B cell (primary cell): ENCODE results near the gene DACT1. TPM values are rescaled to one million over a fixed set of nuclear protein-coding genes. Genes with fewer than 3 reads are reported as not detected.

Experiments
- ATAC-seq: fragments of 200-7000 bp; cut with Tn5 transposase; one replicate; pipeline ENCODE4 v1.10.0; 2021; ENCODE audit warnings: low read depth, mild to moderate bottlenecking, moderate number of reproducible peaks, moderate library complexity
- CTCF ChIA-PET: fragments of 350-600 bp; sonication (Branson Sonifier 250); formaldehyde crosslinking; loops from one replicate; lab custom pipeline; 2021; ENCODE audit warnings: antibody characterized with exemption, inconsistent platforms; lab: Charles Lee
- POLR2A ChIA-PET: fragments of 350-600 bp; sonication (Branson Sonifier 250); formaldehyde crosslinking; loops from one replicate; lab custom pipeline; 2021; ENCODE audit warnings: antibody characterized with exemption; lab: Charles Lee
- DNase-seq: peaks from one replicate; pipeline ENCODE4 v3.0.0; 2013
- H2AFZ ChIP-seq: 2 replicates; pipeline ENCODE4 v1.6.1; 2012; ENCODE audit warnings: mild to moderate bottlenecking, low read depth, low read length; ENCODE audit not compliant: insufficient read depth, poor library complexity, severe bottlenecking
- H3K27ac ChIP-seq, 2 donors: 1 replicate in 1 of 2; 2 replicates in 1 of 2; pipeline ENCODE4 v1.5.1; 2012 to 2013; ENCODE audit warnings: low read length in 2 of 2, mild to moderate bottlenecking in 2 of 2, moderate library complexity in 1 of 2
- H3K27me3 ChIP-seq, 4 experiments: fragments of 200-600 bp in 1 of 4; sonication (generic) in 1 of 4; replicated peaks in 1 of 4; 1 replicate in 2 of 4; 2 replicates in 2 of 4; pipeline versions ENCODE4 v1.6.1 to v1.7.0; 2013 to 2016; ENCODE audit warnings: low read length in 3 of 4, mild to moderate bottlenecking in 2 of 4, mixed read lengths in 1 of 4, moderate library complexity in 1 of 4; ENCODE audit not compliant: insufficient read depth in 4 of 4, control insufficient read depth in 3 of 4; ENCODE audit errors: control extremely low read depth in 1 of 4
- H3K36me3 ChIP-seq, 2 experiments: replicated peaks in 1 of 2; 1 replicate in 1 of 2; 2 replicates in 1 of 2; pipeline versions ENCODE4 v1.6.1 to v1.7.1; 2013; ENCODE audit warnings: low read length in 1 of 2; ENCODE audit not compliant: insufficient read depth in 2 of 2, control insufficient read depth in 1 of 2; ENCODE audit errors: control extremely low read depth in 1 of 2, extremely low read depth in 1 of 2
- H3K4me1 ChIP-seq, 2 donors: fragments of 200-600 bp in 1 of 2; sonication (generic) in 1 of 2; 1 replicate in 1 of 2; 2 replicates in 1 of 2; pipeline versions ENCODE4 v1.5.1 to v1.6.1; 2013 to 2017; ENCODE audit warnings: low read length in 2 of 2; ENCODE audit not compliant: control insufficient read depth in 2 of 2, insufficient read depth in 2 of 2
- H3K4me2 ChIP-seq: replicated peaks from 2 replicates; pipeline ENCODE3; 2012; ENCODE audit warnings: mild to moderate bottlenecking, low read depth, low read length; ENCODE audit not compliant: poor library complexity, severe bottlenecking
- H3K4me3 ChIP-seq, 5 experiments: fragments of 200-600 bp in 1 of 5; sonication (generic) in 1 of 5; 1 replicate in 3 of 5; 2 replicates in 2 of 5; pipeline versions ENCODE4 v1.5.1 to v1.7.0; 2011 to 2016; ENCODE audit warnings: low read length in 4 of 5, mild to moderate bottlenecking in 4 of 5, low read depth in 2 of 5, control low read depth in 1 of 5, moderate library complexity in 1 of 5; ENCODE audit not compliant: insufficient read depth in 1 of 5; ENCODE audit errors: control extremely low read depth in 1 of 5, extremely low read depth in 1 of 5
- H3K79me2 ChIP-seq: fragments of 200-600 bp; sonication (generic); one replicate; pipeline ENCODE4 v1.6.0; 2016; ENCODE audit warnings: low read length; ENCODE audit not compliant: control insufficient read depth, insufficient read depth
- H3K9ac ChIP-seq: fragments of 200-600 bp; sonication (generic); 2 replicates; pipeline ENCODE4 v1.6.1; 2017; ENCODE audit warnings: mild to moderate bottlenecking, low read length, moderate library complexity
- H3K9me3 ChIP-seq, 3 donors: one replicate each; pipeline versions ENCODE4 v1.6.1 to v1.7.1; 2013; ENCODE audit warnings: low read length in 2 of 3; ENCODE audit not compliant: control insufficient read depth in 2 of 3, insufficient read depth in 1 of 3; ENCODE audit errors: control extremely low read depth in 1 of 3
- H4K20me1 ChIP-seq: 2 replicates; pipeline ENCODE4 v1.6.0; 2012; ENCODE audit warnings: mild to moderate bottlenecking, low read length; ENCODE audit not compliant: insufficient read depth, control insufficient read depth, poor library complexity, severe bottlenecking
- H3K27ac Mint-ChIP-seq: one replicate; pipeline ENCODE4 v1.8.0; 2021; ENCODE audit warnings: mixed read lengths
- H3K27me3 Mint-ChIP-seq: one replicate; pipeline ENCODE4 v1.8.0; 2021; ENCODE audit warnings: mixed read lengths
- H3K4me1 Mint-ChIP-seq: one replicate; pipeline ENCODE4 v1.8.0; 2021; ENCODE audit warnings: mixed read lengths
- H3K4me3 Mint-ChIP-seq: one replicate; pipeline ENCODE4 v1.8.0; 2021; ENCODE audit warnings: mixed read lengths
- H3K9me3 Mint-ChIP-seq: one replicate; pipeline ENCODE4 v1.8.0; 2022; ENCODE audit warnings: mixed read lengths; ENCODE audit not compliant: insufficient read depth
- EZH2 ChIP-seq: IDR thresholded peaks from 2 replicates; pipeline ENCODE4 v1.6.1; 2012; ENCODE audit warnings: borderline replicate concordance, low read depth, mild to moderate bottlenecking, moderate library complexity, low read length; ENCODE audit not compliant: insufficient read depth, poor library complexity, severe bottlenecking
- WGBS: methylation state at CpG from one replicate; pipeline ENCODE4 v1.1.5; 2013; ENCODE audit warnings: missing lambda C conversion rate; ENCODE audit not compliant: insufficient coverage; 5-methylcytosine and 5-hydroxymethylcytosine counted together
- intact Hi-C: fragments of 100-400 bp; cut with micrococcal nuclease; formaldehyde crosslinking; loops from one replicate; pipeline ENCODE4 v1.10.0; 2022
- polyA plus RNA-seq: library from polyadenylated mRNA; depleted of rRNA; stranded (reverse); fragments of >200 nt; gene quantifications from 2 replicates; pipeline ENCODE4 v1.2.3, GENCODE V29; 2012
- total RNA-seq, 2 donors: library from RNA; stranded (reverse); fragments of 120-200 nt in 1 of 2; gene quantifications; 1 replicate in 1 of 2; 2 replicates in 1 of 2; pipeline versions ENCODE4 v1.2.3 to v1.2.4, GENCODE V29; 2013 to 2022
- TF ChIP-seq, protein P1 (sequence below): fragments of 200-600 bp; IDR thresholded peaks from one replicate; pipeline ENCODE4 v1.8.0; 2022; ENCODE audit warnings: antibody characterized with exemption, mild to moderate bottlenecking

DACT1 gene
- total and polyA plus RNA-seq, 2 donors (not counting 1 experiment from before 2014, with no cell fraction given), result 2.2 to 3.5 TPM

DNA sequence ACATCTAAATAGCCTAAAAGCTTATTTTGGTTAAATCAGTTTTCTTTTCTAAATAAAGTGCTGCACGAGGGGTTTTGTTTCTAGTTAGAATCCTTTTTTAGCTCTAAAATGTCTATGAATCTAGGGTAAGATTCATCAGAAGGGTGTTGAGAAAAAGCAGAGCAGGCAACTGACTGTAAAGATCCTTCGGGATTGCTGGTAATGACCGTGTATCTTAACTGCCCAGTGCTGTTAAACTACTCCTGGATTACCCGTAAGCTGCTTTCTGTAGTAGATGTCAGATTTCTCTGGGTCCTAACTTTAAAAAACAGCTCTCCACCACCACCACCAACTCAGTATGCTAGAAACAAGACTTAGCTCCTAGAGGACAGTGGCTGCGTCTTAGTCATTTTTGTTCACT is 39.2 kb downstream of the DACT1 start:
- POLR2A ChIA-PET, result no interaction called here

DNA sequence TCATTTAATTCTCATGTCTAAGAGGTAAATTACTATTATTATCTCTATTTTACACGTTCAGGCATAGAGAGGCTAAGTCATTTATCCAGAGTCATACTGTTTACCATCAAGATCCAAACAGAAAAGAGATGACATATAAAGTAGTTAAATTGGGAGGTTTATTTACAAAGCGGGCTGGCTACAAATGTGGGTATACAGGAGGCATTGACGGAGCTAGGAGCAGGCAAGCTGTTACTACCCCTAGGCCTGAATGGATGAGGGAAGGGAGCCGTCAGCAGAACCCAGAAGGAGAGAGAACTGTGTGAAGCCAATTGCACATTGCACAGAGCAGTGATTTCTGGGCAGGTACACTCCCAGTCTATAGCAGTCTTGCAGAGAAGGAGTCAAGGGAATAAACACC is 39.8 kb downstream of the DACT1 start:
- Mint-ChIP-seq H3K9me3 (no peaks in the 10 kb centered on the region), H3K4me3 (no peak overlapping the region), H3K27me3 (peaks cover 15% of the 10 kb centered on the region), H3K4me1 (no peaks in the 10 kb centered on the region), H3K27ac (no peak overlapping the region)
- no peaks in the 10 kb centered on the region for H3K27me3 ChIP-seq
- DNase-seq (no peak), ATAC-seq (no peak)
- ChIA-PET CTCF (no interaction called here), POLR2A (no interaction called here)
- TF ChIP-seq, protein P1, sequence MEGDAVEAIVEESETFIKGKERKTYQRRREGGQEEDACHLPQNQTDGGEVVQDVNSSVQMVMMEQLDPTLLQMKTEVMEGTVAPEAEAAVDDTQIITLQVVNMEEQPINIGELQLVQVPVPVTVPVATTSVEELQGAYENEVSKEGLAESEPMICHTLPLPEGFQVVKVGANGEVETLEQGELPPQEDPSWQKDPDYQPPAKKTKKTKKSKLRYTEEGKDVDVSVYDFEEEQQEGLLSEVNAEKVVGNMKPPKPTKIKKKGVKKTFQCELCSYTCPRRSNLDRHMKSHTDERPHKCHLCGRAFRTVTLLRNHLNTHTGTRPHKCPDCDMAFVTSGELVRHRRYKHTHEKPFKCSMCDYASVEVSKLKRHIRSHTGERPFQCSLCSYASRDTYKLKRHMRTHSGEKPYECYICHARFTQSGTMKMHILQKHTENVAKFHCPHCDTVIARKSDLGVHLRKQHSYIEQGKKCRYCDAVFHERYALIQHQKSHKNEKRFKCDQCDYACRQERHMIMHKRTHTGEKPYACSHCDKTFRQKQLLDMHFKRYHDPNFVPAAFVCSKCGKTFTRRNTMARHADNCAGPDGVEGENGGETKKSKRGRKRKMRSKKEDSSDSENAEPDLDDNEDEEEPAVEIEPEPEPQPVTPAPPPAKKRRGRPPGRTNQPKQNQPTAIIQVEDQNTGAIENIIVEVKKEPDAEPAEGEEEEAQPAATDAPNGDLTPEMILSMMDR, result no peak
- TF ChIP-seq EZH2, result no peak
- 100% methylated on average over 2 of the region's 4 CpGs for WGBS
- no peak overlapping the region for H2AFZ ChIP-seq
- no peak overlapping the region for H3K4me2 ChIP-seq
- intact Hi-C loops, result no loop called here
- no peaks in the 10 kb centered on the region for H3K9me3 ChIP-seq
- H4K20me1 ChIP-seq, result no peaks in the 10 kb centered on the region
- no peaks in the 10 kb centered on the region for H3K79me2 ChIP-seq
- no peak overlapping the region for H3K27ac ChIP-seq
- no peaks in the 10 kb centered on the region for H3K4me1 ChIP-seq
- no peaks in the 10 kb centered on the region for H3K36me3 ChIP-seq
- no peak overlapping the region for H3K9ac ChIP-seq
- no peak overlapping the region for H3K4me3 ChIP-seq

More for the DNA sequence above, 39.2 kb downstream of the DACT1 start:
- Histone ChIP-seq H3K9me3 (no peaks in the 10 kb centered on the region), H3K9ac (no peak overlapping the region), H2AFZ (no peak overlapping the region), H3K27ac (no peak overlapping the region), H3K36me3 (no peaks in the 10 kb centered on the region), H3K4me3 (no peak overlapping the region), H3K4me1 (no peaks in the 10 kb centered on the region), H4K20me1 (no peaks in the 10 kb centered on the region), H3K27me3 (no peaks in the 10 kb centered on the region), H3K4me2 (no peak overlapping the region), H3K79me2 (no peaks in the 10 kb centered on the region)
- Mint-ChIP-seq H3K4me3 (no peak overlapping the region), H3K4me1 (no peaks in the 10 kb centered on the region), H3K9me3 (no peaks in the 10 kb centered on the region), H3K27ac (no peak overlapping the region), H3K27me3 (peaks cover 10% of the 10 kb centered on the region)
- ATAC-seq (no peak), DNase-seq (no peak)
- no peak for TF ChIP-seq EZH2
- TF ChIP-seq, protein P1, result no peak
- CTCF ChIA-PET, result no interaction called here
- intact Hi-C loops, result no loop called here
- 94% methylated on average over 3 of the region's 5 CpGs for WGBS
